Activated T-cell treated with anti-CD3 and anti-CD28 coated beads, Interleukin-2, amount 50 U/mL, for 24 hours (primary cell): Measurements from ENCODE around the gene PGAP6.
"Not testable (repeated sequence)": the region's sequence is repeated elsewhere in the genome, so short reads cannot be mapped to it uniquely, and the experiment has no call there.

Experiments used
- DNase-seq: peaks from one replicate; pipeline ENCODE4 v3.0.0-alpha.2; 2020
- H3K27ac Mint-ChIP-seq: 2 replicates; pipeline ENCODE4 v1.8.0; 2020; ENCODE audit warnings: mild to moderate bottlenecking, mixed read lengths
- H3K27me3 Mint-ChIP-seq: 2 replicates; pipeline ENCODE4 v1.8.0; 2020; ENCODE audit warnings: mixed read lengths
- H3K36me3 Mint-ChIP-seq: 2 replicates; pipeline ENCODE4 v1.8.0; 2020; ENCODE audit warnings: low read depth, mixed read lengths
- H3K4me1 Mint-ChIP-seq: 2 replicates; pipeline ENCODE4 v1.8.0; 2020; ENCODE audit warnings: low read depth, mixed read lengths
- H3K4me3 Mint-ChIP-seq: 2 replicates; pipeline ENCODE4 v1.8.0; 2020; ENCODE audit warnings: mild to moderate bottlenecking, moderate library complexity, mixed read lengths
- H3K9me3 Mint-ChIP-seq: 2 replicates; pipeline ENCODE4 v1.8.0; 2020; ENCODE audit warnings: mixed read lengths

Gene PGAP6

DNA sequence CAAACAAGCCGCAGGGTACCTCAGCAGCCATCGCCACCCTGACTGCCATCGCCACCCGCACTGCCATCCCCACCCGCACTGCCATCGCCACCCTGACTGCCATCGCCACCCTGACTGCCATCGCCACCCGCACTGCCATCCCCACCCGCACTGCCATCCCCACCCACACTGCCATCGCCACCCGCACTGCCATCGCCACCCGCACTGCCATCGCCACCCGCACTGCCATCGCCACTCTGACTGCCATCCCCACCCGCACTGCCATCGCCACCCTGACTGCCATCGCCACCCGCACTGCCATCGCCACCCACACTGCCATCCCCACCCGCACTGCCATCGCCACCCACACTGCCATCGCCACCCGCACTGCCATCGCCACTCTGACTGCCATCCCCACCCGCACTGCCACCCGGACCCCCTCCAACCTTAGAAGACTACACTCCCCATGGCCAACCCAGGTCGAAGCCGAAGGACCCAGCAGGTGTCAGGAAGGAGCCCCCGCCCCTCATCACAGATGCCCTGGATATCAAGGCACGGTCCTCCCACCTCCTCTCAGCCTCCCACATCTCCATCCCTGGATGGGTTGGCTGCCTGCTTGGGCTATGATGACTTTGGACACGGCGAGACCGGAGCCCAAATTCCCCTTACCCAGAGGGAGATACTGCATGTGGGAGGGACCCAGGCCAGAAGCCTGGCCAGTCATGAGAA, 3.5 kb downstream of the PGAP6 start:
- not testable (repeated sequence) for DNase-seq, H3K27me3 Mint-ChIP-seq, H3K27ac Mint-ChIP-seq, H3K9me3 Mint-ChIP-seq, H3K4me3 Mint-ChIP-seq
- peaks cover 22% of the 10 kb centered on the region for H3K36me3 Mint-ChIP-seq
- peaks cover 22% of the 10 kb centered on the region for H3K4me1 Mint-ChIP-seq

DNA sequence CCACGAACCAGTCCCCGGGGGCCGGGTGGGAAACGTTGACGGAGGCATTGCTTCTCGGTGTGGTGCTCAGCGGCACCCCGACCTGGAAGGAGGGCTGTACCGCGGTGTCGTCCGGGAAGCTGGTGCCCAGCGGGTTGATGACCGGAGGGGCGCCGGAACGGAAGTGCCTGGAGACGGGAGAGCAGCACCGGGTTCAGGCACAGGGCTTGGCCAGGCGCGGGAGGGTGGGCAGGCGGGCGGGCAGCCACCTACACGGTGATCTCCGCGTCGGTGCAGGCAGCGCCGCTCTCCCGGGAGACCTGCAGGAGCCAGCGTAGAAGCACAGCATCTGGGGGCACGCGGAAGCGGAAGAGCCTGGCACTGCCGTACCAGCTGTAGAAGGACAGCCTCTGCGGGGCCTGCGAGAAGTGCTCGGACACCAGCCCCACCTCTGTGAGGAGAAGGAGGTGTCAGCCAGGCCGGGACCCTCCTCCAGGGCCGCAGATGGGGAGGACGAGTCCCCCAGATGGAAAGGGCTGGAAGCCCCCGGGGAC, 4.3 kb downstream of the PGAP6 start:
- Mint-ChIP-seq H3K9me3 (no peaks in the 10 kb centered on the region), H3K27ac (no peak overlapping the region), H3K4me1 (peaks cover 15% of the 10 kb centered on the region), H3K27me3 (no peaks in the 10 kb centered on the region), H3K4me3 (no peak overlapping the region), H3K36me3 (peaks cover 27% of the 10 kb centered on the region)
- no peak for DNase-seq

DNA sequence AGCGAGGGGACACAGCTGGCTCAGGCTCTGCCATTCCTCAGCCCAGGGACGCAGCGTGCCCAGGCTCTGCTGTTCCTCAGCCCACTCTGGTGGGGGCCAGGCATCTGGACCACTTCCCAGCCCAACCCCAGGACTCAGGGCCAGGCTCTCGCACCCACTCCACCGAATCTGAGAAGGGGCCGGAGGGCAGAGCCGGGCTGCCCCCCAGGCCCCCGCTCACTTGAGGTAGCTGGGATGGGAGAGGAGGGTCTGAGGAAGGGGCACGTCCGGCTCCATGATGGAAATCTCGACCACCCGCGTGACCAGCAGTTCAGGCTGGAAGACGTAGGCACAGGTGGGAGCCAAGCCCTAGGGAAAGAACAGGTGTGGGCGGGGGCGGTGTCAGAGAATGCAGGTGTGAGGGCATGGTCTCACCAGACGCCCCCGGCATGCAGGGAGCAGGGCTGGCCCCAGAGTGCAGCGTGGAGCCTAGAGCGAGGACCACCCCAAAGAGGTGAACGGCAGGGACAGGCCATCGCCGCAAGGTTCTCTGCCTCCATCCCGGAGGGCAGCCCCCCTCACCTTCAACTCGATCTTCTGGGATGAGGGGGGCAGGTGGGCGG, 4.9 kb downstream of the PGAP6 start:
- no peaks in the 10 kb centered on the region for H3K27me3 Mint-ChIP-seq
- peaks cover 32% of the 10 kb centered on the region for H3K36me3 Mint-ChIP-seq
- no peaks in the 10 kb centered on the region for H3K9me3 Mint-ChIP-seq
- H3K4me1 Mint-ChIP-seq, result peaks cover 13% of the 10 kb centered on the region
- H3K27ac Mint-ChIP-seq, result no peak overlapping the region
- no peak for DNase-seq
- no peak overlapping the region for H3K4me3 Mint-ChIP-seq

DNA sequence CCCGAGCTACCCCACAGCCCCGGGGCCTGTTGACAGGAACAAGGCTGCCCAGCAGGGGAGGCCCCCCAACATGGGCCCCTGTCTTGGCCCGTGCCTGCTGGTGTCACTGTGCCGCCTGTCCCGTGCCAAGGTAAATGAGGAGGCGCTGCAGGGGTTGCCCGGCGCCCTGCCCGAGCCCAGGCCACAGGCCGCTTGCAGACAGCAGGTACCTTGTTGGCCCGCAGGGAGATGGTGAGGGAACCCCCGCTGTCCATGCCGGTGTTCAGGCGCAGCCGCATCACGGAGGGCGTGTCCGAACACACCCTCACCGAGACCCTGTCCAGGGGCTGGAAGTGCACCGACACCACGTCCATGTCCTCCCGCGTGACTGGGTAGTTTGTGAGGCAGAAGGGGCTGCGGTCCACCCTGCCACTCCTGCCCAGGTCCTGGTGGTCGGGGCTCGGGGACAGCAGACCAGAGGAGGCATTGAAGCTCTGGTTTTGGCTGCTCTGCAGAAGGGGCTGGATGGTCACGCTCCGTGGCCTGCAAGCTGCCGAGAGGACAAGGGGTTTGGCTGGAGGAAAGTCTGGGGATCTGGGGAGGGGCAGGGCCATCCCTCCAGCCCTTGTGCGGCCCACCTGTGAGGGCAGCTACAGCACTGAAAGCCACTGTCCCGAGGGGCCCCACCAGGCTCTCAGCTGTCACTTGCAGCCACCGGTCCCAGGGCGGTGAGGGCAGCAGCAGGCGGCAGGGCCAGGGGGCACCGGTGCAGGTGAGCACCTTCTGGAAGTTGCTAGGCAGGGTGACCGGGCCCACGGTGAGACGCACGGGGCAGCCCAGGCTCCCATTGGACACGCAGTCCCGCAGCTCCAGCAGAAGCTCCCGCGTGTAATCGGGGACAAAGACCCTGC, 5.6 kb downstream of the PGAP6 start:
- H3K27me3 Mint-ChIP-seq, result no peaks in the 10 kb centered on the region
- H3K4me3 Mint-ChIP-seq, result no peak overlapping the region
- peaks cover 15% of the 10 kb centered on the region for H3K4me1 Mint-ChIP-seq
- H3K9me3 Mint-ChIP-seq, result no peaks in the 10 kb centered on the region
- no peak overlapping the region for H3K27ac Mint-ChIP-seq
- H3K36me3 Mint-ChIP-seq, result peaks cover 35% of the 10 kb centered on the region
- DNase-seq, result no peak

DNA sequence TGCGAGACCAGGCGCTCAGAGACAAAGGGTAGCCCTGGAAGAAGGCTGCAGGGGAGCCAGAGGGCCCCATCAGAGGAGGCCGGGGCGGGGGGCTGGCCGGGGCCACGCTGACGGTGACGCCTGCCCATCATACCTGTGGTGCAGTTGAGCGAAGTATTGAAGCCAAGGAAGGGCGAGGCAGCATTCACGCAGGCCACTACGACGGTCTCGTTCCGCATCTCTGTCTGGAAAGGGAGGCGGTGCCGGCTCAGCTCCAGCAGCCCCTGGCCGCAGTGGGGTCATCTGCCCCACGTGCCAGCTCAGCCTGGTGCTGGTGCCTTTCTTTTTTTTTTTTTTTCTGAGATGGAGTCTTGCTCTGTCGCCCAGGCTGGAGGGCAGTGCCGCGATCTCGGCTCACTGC, 6.6 kb downstream of the PGAP6 start:
- Mint-ChIP-seq H3K4me1 (peaks cover 19% of the 10 kb centered on the region), H3K9me3 (no peaks in the 10 kb centered on the region), H3K4me3 (no peak overlapping the region), H3K36me3 (peaks cover 39% of the 10 kb centered on the region), H3K27me3 (no peaks in the 10 kb centered on the region), H3K27ac (no peak overlapping the region)
- DNase-seq, result no peak

DNA sequence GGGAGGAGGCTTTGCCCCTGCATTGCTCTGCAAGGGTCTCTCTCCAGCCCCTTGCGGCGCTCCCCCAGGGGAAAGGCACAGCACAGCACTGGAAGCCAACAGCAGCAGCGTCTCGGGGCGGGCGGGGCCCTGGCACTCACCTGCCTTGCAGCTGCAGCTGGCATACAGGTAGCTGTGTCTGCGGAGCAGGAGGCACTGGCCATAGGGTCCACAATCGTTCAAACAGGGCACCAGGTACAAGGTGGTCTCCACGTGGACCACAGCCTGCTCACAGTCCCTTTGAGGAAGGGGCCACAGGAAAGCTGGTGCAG, 7.2 kb downstream of the PGAP6 start:
- no peaks in the 10 kb centered on the region for H3K9me3 Mint-ChIP-seq
- peaks cover 41% of the 10 kb centered on the region for H3K36me3 Mint-ChIP-seq

DNA sequence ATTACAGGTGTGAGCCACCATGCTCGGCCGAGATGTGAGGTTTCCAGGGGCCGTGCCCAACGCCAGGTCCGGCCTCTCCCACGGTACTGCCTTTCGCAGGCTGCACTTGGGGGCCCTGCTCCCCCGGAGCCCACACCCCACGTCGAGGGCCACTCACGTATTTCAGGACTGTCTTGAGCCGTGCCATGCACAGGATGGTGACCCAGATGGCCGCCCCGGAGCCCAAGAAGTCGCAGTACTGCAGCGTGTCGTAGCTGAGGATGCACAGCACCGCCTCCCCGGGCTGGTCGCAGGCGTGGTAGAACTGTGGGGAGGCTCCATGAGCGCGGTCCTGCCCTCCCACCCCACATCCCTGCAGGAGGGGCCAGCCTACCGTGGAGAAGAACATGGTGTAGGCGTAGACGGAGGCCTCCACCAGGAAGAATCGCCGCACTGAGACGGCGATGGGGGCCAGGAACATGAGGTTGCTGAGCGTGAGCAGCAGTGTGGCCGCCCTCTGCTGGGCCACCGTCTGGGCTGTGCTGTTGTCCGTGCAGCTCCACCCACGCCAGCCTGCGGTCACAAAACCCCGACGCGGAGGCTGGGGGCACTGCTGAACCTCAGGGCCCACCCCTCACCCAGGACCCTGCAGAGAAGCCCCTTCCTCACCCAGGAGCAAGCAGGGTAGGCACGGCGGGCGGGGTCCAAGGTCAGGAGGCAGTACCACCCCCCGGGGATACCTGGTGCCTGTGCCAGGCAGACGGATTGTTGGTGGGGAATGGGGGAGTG, 7.7 kb downstream of the PGAP6 start:
- Mint-ChIP-seq H3K4me1 (peaks cover 20% of the 10 kb centered on the region), H3K27ac (no peak overlapping the region), H3K4me3 (no peak overlapping the region), H3K36me3 (peaks cover 46% of the 10 kb centered on the region), H3K27me3 (no peaks in the 10 kb centered on the region), H3K9me3 (no peaks in the 10 kb centered on the region)
- no peak for DNase-seq

More for the DNA sequence above, 7.2 kb downstream of the PGAP6 start:
- Mint-ChIP-seq H3K27me3 (no peaks in the 10 kb centered on the region), H3K27ac (no peak overlapping the region), H3K4me1 (peaks cover 16% of the 10 kb centered on the region), H3K4me3 (no peak overlapping the region)
- DNase-seq, result no peak

DNA sequence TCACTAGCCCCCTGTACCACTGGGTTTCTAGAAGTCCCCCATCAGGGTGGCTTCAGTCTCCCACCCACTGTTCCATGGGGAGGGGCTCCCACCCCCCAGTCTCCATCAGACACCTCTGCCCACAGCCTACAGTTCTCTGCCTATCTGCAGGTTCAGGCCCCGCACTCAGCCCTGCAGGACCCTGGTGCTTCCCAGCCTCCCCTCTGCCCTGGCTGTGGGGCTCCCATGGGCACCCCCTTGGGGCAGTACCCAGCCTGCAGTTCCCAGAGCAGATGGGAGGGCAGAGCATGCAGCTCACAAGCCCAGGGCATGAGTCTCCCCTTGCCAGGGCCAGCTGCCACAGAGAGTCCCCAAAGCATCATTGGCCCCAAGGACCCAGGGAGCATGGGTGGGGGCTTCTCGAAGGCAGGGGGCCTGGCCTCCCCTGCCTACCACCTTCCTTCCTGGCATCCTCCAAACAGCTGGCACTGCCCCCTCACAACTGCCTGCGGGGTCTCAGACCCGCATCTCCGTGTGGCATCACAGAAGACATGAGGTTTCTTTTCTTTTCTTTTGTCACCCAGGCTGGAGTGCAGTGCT, 8.7 kb downstream of the PGAP6 start:
- Mint-ChIP-seq H3K36me3 (peaks cover 55% of the 10 kb centered on the region), H3K4me3 (no peak overlapping the region), H3K9me3 (no peaks in the 10 kb centered on the region), H3K27me3 (no peaks in the 10 kb centered on the region), H3K4me1 (peaks cover 17% of the 10 kb centered on the region), H3K27ac (peak overlapping the region; percentile 30)
- DNase-seq, result no peak

DNA sequence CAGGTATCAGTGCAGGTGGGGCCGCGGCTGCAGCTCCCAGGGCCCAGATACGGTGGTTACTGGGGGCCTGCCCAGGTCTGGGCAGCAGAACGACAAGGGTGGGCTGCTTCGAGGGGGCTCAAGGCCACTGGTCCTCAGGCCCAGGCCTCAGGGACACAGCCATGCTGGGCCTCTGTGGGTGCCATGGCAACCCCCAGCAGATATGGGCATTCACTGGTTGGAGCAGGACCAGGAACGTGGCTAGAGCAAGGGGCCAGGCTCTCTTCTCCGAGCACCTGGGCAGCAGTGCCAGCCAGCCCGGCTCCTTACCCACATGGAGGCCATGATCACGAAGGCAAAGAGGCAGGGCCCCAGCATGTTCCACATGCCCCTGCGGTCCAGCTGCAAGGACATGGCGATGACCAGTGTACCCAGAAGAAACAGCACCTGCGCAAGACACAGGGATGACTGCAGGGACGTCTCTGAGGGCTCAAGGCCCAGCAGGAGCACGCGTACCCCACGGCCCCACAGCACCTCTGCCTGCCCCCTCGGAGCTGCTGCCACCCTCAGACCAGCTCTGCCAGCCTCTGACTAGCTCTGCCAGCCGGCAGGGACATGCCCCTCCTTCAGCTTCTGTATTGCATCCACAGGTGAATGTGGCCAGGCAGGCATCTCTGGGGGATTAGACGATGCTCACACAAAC, 9.3 kb downstream of the PGAP6 start:
- Mint-ChIP-seq H3K36me3 (peaks cover 60% of the 10 kb centered on the region), H3K9me3 (no peaks in the 10 kb centered on the region), H3K27me3 (no peaks in the 10 kb centered on the region), H3K4me3 (no peak overlapping the region), H3K4me1 (peaks cover 17% of the 10 kb centered on the region), H3K27ac (no peak overlapping the region)
- DNase-seq, result no peak

DNA sequence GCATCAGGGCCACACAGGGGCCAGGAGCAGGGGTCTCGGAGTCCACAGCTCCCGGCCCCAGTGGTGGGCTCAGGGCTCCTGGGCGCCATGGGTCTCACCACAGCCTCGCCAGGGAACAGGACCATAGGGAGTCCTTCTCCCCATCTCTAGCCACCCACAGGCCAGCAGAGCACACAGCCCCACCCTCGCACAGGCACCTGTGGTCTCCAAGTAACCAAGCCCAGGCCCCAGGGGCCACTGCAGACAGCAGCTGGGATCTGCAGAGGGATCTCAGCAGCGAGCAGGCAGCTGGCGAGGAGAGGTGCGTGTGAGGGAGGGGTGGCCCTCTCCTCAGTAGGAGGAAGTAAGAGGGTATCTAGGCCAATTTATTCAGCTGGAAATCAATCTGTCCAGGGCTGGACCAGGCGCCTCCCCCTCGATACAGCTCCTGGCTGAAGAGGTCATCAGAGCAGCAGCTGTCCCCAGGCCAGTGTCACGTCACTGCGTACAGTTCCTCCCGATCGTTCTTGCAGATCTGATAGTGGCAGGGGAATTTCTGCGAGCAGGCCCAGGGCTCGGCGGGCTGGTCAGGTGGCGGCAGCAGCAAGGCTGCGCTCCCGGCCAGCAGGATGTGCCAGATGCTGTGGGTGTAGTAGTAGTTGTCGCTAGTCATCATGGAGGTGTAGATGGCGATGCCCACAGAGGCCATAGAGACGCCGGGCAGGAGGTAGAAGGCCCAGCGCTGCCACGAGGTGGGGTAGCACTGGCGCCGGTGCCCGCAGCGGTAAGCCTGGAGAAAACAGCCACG, 10.1 kb downstream of the PGAP6 start:
- Mint-ChIP-seq H3K4me1 (peaks cover 17% of the 10 kb centered on the region), H3K36me3 (peaks cover 67% of the 10 kb centered on the region), H3K27ac (peak overlapping the region; percentile 95), H3K9me3 (no peaks in the 10 kb centered on the region), H3K27me3 (no peaks in the 10 kb centered on the region), H3K4me3 (no peak overlapping the region)
- DNase-seq, result no peak

DNA sequence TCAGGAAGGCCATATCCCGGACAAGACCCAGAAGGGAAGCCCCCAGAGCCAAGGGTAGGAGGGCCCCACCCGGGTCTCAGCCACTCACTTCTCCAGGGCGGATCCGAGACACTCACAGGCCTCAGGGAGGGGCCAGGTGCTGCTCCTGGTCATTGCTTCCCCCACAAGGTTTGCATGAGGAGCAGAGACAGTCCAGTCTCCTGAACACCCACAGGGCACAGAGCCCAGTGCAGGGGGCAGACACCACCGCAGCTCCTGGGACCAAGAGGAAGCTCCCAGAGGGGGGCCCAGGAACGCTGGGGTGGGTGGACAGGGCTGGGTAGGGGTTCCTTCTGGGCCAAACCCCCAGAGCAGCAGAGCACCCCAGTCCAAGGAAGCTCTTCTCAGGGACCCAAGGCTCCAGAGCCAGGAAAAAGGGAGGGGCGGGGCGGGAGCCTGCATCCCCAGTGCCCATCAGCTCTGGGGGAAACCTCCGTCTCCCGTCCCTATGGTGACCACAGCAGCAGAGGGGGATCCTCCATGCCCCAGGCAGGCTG, 10.7 kb downstream of the PGAP6 start:
- Mint-ChIP-seq H3K4me3 (peak overlapping the region; percentile 83), H3K36me3 (peaks cover 66% of the 10 kb centered on the region), H3K9me3 (no peaks in the 10 kb centered on the region), H3K27me3 (no peaks in the 10 kb centered on the region), H3K4me1 (peaks cover 17% of the 10 kb centered on the region), H3K27ac (peak overlapping the region; percentile 95)
- DNase-seq, result no peak

DNA sequence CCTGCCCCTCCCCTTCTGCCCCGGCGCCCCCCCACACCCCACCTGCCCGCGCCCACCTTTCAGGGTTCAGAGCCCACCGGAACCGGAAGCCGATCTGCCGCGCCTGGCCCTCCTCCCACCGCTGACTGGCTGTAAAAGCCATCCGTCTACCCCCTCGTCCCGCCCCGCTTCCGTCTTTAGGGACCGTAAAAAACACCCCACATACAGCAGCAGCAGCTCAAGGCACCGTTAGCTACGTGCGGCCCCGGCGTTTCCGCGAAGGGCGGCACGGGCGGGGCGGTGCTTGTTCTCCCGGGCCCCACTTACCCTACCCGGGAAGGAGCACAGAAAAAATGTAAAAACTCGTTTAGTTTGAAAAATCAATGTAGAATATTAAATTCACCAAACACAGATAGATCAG, 11.3 kb downstream of the PGAP6 start, which contains the start of gene MRPL28:
Gene MRPL28, minus strand, starts transcription at position 96 of the 400 bp plus-strand sequence. CDS start 320 bp downstream, outside the sequence.
- Mint-ChIP-seq H3K4me3 (peak within 1 kb of the TSS; percentile 83), H3K9me3 (no peaks in the 10 kb centered on the region), H3K36me3 (peaks cover 64% of the 10 kb centered on the region), H3K4me1 (peaks cover 17% of the 10 kb centered on the region), H3K27ac (peak within 1 kb of the TSS; percentile 95), H3K27me3 (no peaks in the 10 kb centered on the region)
- DNase-seq, result peak; percentile 94
